T-cell (primary cell): ENCODE results near the gene LTF. TPM values are rescaled to one million over a fixed set of nuclear protein-coding genes. Genes with fewer than 3 reads are reported as not detected.
"Not testable (repeated sequence)": the region's sequence is repeated elsewhere in the genome, so short reads cannot be mapped to it uniquely, and the experiment has no call there.

Source experiments
- ATAC-seq, 4 experiments: fragments of 200-7000 bp in 3 of 4; fragments of 150-1000 bp in 1 of 4; cut with Tn5 transposase; replicated peaks in 1 of 4; 1 replicate in 3 of 4; 2 replicates in 1 of 4; pipeline ENCODE4 v1.10.0; 2021; ENCODE audit warnings: moderate library complexity in 3 of 4, mild to moderate bottlenecking in 2 of 4, moderate number of reproducible peaks in 1 of 4
- CTCF ChIA-PET, 2 donors: fragments of 300-600 bp; sonication (Branson Sonifier 250); formaldehyde crosslinking; loops; one replicate each; lab custom pipeline; 2022; ENCODE audit warnings: antibody characterized with exemption in 2 of 2; lab: Charles Lee
- POLR2A ChIA-PET, 2 donors: fragments of 300-600 bp; sonication (Branson Sonifier 250); formaldehyde crosslinking; loops; one replicate each; lab custom pipeline; 2022; ENCODE audit warnings: antibody characterized with exemption in 2 of 2; lab: Charles Lee
- DNase-seq, 35 experiments: peaks; one replicate each; pipeline versions ENCODE4 v3.0.0 to v3.0.0-alpha.2; 2013 to 2023
- H3K27ac ChIP-seq: one replicate; pipeline ENCODE4 v1.5.1; 2013; ENCODE audit warnings: low read length
- H3K27me3 ChIP-seq, 2 experiments: replicated peaks in 1 of 2; 1 replicate in 1 of 2; 2 replicates in 1 of 2; pipeline versions ENCODE4 v1.6.1 to v1.7.0; 2013; ENCODE audit warnings: low read length in 1 of 2, mixed read lengths in 1 of 2; ENCODE audit not compliant: control insufficient read depth in 2 of 2, insufficient read depth in 2 of 2; ENCODE audit errors: extremely low read depth in 1 of 2
- H3K36me3 ChIP-seq, 2 donors: 1 replicate in 1 of 2; 2 replicates in 1 of 2; pipeline versions ENCODE4 v1.6.1 to v1.7.0; 2013; ENCODE audit warnings: low read length in 1 of 2; ENCODE audit not compliant: control insufficient read depth in 2 of 2, insufficient read depth in 1 of 2; ENCODE audit errors: extremely low read depth in 1 of 2
- H3K4me1 ChIP-seq, 2 experiments: 1 replicate in 1 of 2; 2 replicates in 1 of 2; pipeline versions ENCODE4 v1.6.1 to v1.7.0; 2013; ENCODE audit warnings: low read length in 2 of 2, mixed read lengths in 1 of 2; ENCODE audit not compliant: insufficient read depth in 2 of 2, control insufficient read depth in 1 of 2; ENCODE audit errors: extremely low read depth in 1 of 2
- H3K4me3 ChIP-seq, 2 donors: 1 replicate in 1 of 2; 2 replicates in 1 of 2; pipeline versions ENCODE4 v1.5.1 to v1.7.0; 2013; ENCODE audit warnings: mild to moderate bottlenecking in 2 of 2, low read length in 1 of 2, moderate library complexity in 1 of 2; ENCODE audit not compliant: control insufficient read depth in 1 of 2; ENCODE audit errors: extremely low read depth in 1 of 2
- H3K9me3 ChIP-seq: 2 replicates; pipeline ENCODE4 v1.7.0; 2013
- H3K27ac Mint-ChIP-seq, 2 donors: one replicate each; pipeline ENCODE4 v1.8.0; 2020 to 2021; ENCODE audit warnings: mild to moderate bottlenecking in 2 of 2, mixed read lengths in 2 of 2
- H3K27me3 Mint-ChIP-seq, 2 donors: one replicate each; pipeline ENCODE4 v1.8.0; 2021 to 2022; ENCODE audit warnings: mixed read lengths in 2 of 2
- H3K36me3 Mint-ChIP-seq: one replicate; pipeline ENCODE4 v1.8.0; 2021; ENCODE audit warnings: mixed read lengths
- H3K4me1 Mint-ChIP-seq, 3 donors: one replicate each; pipeline ENCODE4 v1.8.0; 2020 to 2022; ENCODE audit warnings: mixed read lengths in 3 of 3, mild to moderate bottlenecking in 1 of 3
- H3K4me3 Mint-ChIP-seq, 3 donors: one replicate each; pipeline ENCODE4 v1.8.0; 2020 to 2022; ENCODE audit warnings: mild to moderate bottlenecking in 3 of 3, mixed read lengths in 3 of 3, moderate library complexity in 3 of 3
- H3K9me3 Mint-ChIP-seq, 3 donors: one replicate each; pipeline ENCODE4 v1.8.0; 2020 to 2022; ENCODE audit warnings: mixed read lengths in 3 of 3
- WGBS: methylation state at CpG from one replicate; pipeline ENCODE4 v1.1.5; 2013; ENCODE audit warnings: missing lambda C conversion rate; ENCODE audit not compliant: insufficient coverage; 5-methylcytosine and 5-hydroxymethylcytosine counted together
- total RNA-seq, 35 experiments: library from RNA in 6 of 35; stranded (reverse) in 6 of 35; fragments of 120-200 nt in 1 of 35; gene quantifications; one replicate each; pipeline versions ENCODE4 v1.2.1 to v1.2.4 and lab custom pipeline; 2013 to 2026

The LTF gene
- total RNA-seq, 5 donors from 2014 or later (not counting 1 experiment from before 2014, with no cell fraction given): 0.16 TPM; not detected in 4

DNA sequence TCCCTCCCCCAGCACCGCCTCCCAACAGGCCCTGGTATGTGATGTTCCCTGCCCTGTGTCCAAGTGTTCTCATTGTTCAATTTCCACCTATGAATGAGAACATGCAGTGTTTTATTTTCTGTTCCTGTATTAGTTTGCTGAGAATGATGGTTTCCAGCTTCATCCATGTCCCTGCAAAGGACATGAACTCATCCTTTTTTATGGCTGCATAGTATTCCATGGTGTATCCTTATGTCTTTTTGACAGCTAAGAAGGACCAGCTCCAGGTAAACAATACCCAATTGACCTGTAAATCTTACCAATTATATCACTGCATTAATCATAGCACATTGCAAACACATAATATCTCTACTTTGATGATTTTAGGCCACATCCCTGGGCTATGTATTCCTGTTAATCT lies 33.8 kb downstream of the LTF start:
- H3K27me3 Mint-ChIP-seq, H3K4me3 Mint-ChIP-seq, H3K27ac Mint-ChIP-seq, H3K36me3 Mint-ChIP-seq, H3K36me3 ChIP-seq, H3K9me3 ChIP-seq, H3K4me3 ChIP-seq, DNase-seq, ATAC-seq, H3K4me1 ChIP-seq, H3K27ac ChIP-seq, POLR2A ChIA-PET, H3K27me3 ChIP-seq: not testable (repeated sequence)
- Mint-ChIP-seq H3K4me1 (peaks cover 13 to 20% (median 16%) of the 10 kb centered on the region in 3 donors), H3K9me3 (peaks cover 12 to 21% (median 14%) of the 10 kb centered on the region in 3 donors)
- WGBS: no CpG with 5 or more reads among the region's 1 CpG
- CTCF ChIA-PET: interaction anchor here in 1 of 2 donors (1.0 kb wide), 1 partner anchor 199 kb away, joined by 3 read pairs; no protein-coding TSS in a partner anchor

DNA sequence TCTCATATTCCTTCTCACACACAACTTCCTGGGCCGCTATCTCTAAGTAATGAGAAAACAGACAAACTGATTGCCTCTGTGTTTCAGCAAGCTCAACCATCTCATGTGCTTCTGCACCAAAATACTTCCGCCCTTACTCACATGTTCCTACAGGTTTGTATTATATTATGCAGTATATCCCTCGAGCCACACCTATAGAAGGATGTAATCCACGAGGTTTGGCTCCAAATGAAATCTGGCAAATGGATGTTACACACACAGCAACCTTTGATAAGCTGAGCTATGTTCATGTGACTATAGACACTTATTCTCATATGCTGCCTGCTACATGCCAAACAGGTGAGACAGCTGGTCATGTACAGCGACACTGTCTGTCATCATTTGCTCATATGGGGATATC lies 35.0 kb downstream of the LTF start:
- Mint-ChIP-seq H3K27me3 (no peaks in the 10 kb centered on the region), H3K4me1 (peaks cover 13 to 19% (median 16%) of the 10 kb centered on the region in 3 donors), H3K27ac (no peak overlapping the region), H3K4me3 (no peak overlapping the region), H3K36me3 (peaks cover 5% of the 10 kb centered on the region), H3K9me3 (peaks cover 12 to 21% (median 14%) of the 10 kb centered on the region in 3 donors)
- Histone ChIP-seq H3K27me3 (no peaks in the 10 kb centered on the region), H3K27ac (no peak overlapping the region), H3K9me3 (no peaks in the 10 kb centered on the region), H3K4me1 (peaks cover 0 to 5% of the 10 kb centered on the region in 2 experiments), H3K4me3 (no peak overlapping the region), H3K36me3 (no peaks in the 10 kb centered on the region)
- no peak for ATAC-seq
- ChIA-PET POLR2A (interaction anchor here in 1 of 2 donors (0.6 kb wide), 1 partner anchor 63 kb away, joined by 4 read pairs; no protein-coding TSS in a partner anchor), CTCF (interaction anchor here in 1 of 2 donors (0.6 kb wide), 1 partner anchor 23 kb away, joined by 3 read pairs; no protein-coding TSS in a partner anchor)
- DNase-seq: no peak
- 86% methylated on average over 3 of the region's 5 CpGs for WGBS

DNA sequence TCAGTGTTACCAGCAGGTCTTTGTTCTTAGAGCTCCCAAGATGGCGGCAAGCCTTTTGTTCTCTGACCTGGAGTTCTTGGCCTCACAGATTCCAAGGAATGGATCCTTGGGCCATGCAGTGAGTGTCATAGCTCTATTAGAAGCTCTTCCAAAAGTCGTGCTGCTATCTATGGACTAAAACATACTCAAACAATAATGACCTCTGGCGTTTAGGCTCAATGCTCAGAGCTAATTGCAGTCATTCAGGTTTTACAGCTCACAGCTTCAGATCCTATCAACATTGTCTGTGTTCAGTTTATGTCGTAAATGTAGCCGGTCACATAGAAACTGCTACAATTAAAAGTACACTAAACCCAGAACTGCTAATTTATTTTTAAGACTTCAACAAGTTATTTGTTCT lies 35.5 kb downstream of the LTF start:
- CTCF ChIA-PET: interaction anchor here in 1 of 2 donors (0.6 kb wide), 1 partner anchor 23 kb away, joined by 3 read pairs; no protein-coding TSS in a partner anchor
- no peaks in the 10 kb centered on the region for H3K36me3 ChIP-seq

GRCh38 chr3:46427916-46428833 lies 36.5 kb downstream of the LTF start:
- Mint-ChIP-seq H3K4me3 (no peak overlapping the region), H3K27me3 (no peaks in the 10 kb centered on the region), H3K4me1 (peaks cover 13 to 16% (median 13%) of the 10 kb centered on the region in 3 donors), H3K27ac (no peak overlapping the region), H3K9me3 (peaks cover 8 to 18% (median 14%) of the 10 kb centered on the region in 3 donors), H3K36me3 (peaks cover 5% of the 10 kb centered on the region)
- no peak for ATAC-seq
- Histone ChIP-seq H3K27ac (no peak overlapping the region), H3K36me3 (no peaks in the 10 kb centered on the region), H3K27me3 (no peaks in the 10 kb centered on the region), H3K4me1 (peaks cover 0 to 5% of the 10 kb centered on the region in 2 experiments), H3K4me3 (no peak overlapping the region), H3K9me3 (no peaks in the 10 kb centered on the region)
- WGBS: 86% methylated on average over 7 of the region's 10 CpGs
- ChIA-PET POLR2A (no interaction called here), CTCF (no interaction called here)
- DNase-seq: no peak

More for the DNA sequence above, 35.5 kb downstream of the LTF start:
- Mint-ChIP-seq H3K27me3 (no peaks in the 10 kb centered on the region), H3K27ac (no peak overlapping the region), H3K4me1 (peaks cover 13 to 19% (median 16%) of the 10 kb centered on the region in 3 donors), H3K36me3 (peaks cover 5% of the 10 kb centered on the region), H3K9me3 (peaks cover 12 to 21% (median 14%) of the 10 kb centered on the region in 3 donors), H3K4me3 (no peak overlapping the region)
- no peak overlapping the region for H3K27ac ChIP-seq
- POLR2A ChIA-PET: no interaction called here
- no peak for ATAC-seq
- no peak overlapping the region for H3K4me3 ChIP-seq
- WGBS: 89% methylated on average over 3 of the region's 5 CpGs
- H3K27me3 ChIP-seq: no peaks in the 10 kb centered on the region
- peaks cover 0 to 5% of the 10 kb centered on the region in 2 experiments for H3K4me1 ChIP-seq
- no peak for DNase-seq
- H3K9me3 ChIP-seq: no peaks in the 10 kb centered on the region

GRCh38 chr3:46427404-46427803 lies 37.3 kb downstream of the LTF start:
- H3K4me3 ChIP-seq, H3K27ac ChIP-seq, H3K27ac Mint-ChIP-seq, H3K36me3 Mint-ChIP-seq, H3K36me3 ChIP-seq, H3K27me3 Mint-ChIP-seq, POLR2A ChIA-PET, ATAC-seq, H3K4me3 Mint-ChIP-seq, H3K4me1 ChIP-seq, DNase-seq, H3K27me3 ChIP-seq, H3K9me3 ChIP-seq, CTCF ChIA-PET: not testable (repeated sequence)
- 90% methylated on average over 4 of the region's 8 CpGs for WGBS
- peaks cover 5 to 12% (median 12%) of the 10 kb centered on the region in 3 donors for H3K9me3 Mint-ChIP-seq
- H3K4me1 Mint-ChIP-seq: peaks cover 10 to 13% (median 12%) of the 10 kb centered on the region in 3 donors

- POLR2A ChIA-PET: not testable (repeated sequence)
These were observed 38.2 kb downstream of the LTF start for GRCh38 chr3:46426476-46426875.

More at GRCh38 chr3:46426476-46426875, 38.2 kb downstream of the LTF start:
- H3K4me3 ChIP-seq, H3K36me3 ChIP-seq, H3K4me1 ChIP-seq, ATAC-seq, H3K9me3 ChIP-seq, H3K27me3 Mint-ChIP-seq, CTCF ChIA-PET, DNase-seq, H3K36me3 Mint-ChIP-seq, H3K27ac Mint-ChIP-seq, H3K27ac ChIP-seq, H3K4me3 Mint-ChIP-seq, H3K9me3 Mint-ChIP-seq, H3K27me3 ChIP-seq: not testable (repeated sequence)
- H3K4me1 Mint-ChIP-seq: peaks cover 10 to 13% (median 12%) of the 10 kb centered on the region in 3 donors
- 29% methylated on average over 1 of the region's 4 CpGs for WGBS
